HG02973 (cell line): ENCODE measurements around the gene VPS26B.

Source experiments
- ATAC-seq: cut with Tn5 transposase; IDR thresholded peaks from one replicate; pipeline ENCODE4 v1.9.1; 2021; ENCODE audit warnings: moderate library complexity; ENCODE audit not compliant: unreplicated experiment

Gene VPS26B

GRCh38 chr11:134257101-134257500 lies 32.6 kb downstream of the VPS26B start:
- ATAC-seq: no peak

GRCh38 chr11:134258577-134258976 lies 34.1 kb downstream of the VPS26B start:
- no peak for ATAC-seq

GRCh38 chr11:134260503-134260902 lies 36.0 kb downstream of the VPS26B start:
- no peak for ATAC-seq

GRCh38 chr11:134260983-134261382 lies 36.5 kb downstream of the VPS26B start:
- no peak for ATAC-seq

- no peak for ATAC-seq
These were observed 37.4 kb downstream of the VPS26B start for GRCh38 chr11:134261626-134262488.

- no peak for ATAC-seq
These were observed 40.7 kb downstream of the VPS26B start for GRCh38 chr11:134264966-134265764.

GRCh38 chr11:134266440-134266839 lies 42.0 kb downstream of the VPS26B start:
- no peak for ATAC-seq

- ATAC-seq: no peak
These were observed 42.4 kb downstream of the VPS26B start for GRCh38 chr11:134266841-134267251.

- ATAC-seq: no peak
These were observed 43.0 kb downstream of the VPS26B start for GRCh38 chr11:134267461-134267860.

GRCh38 chr11:134267966-134268365 lies 43.5 kb downstream of the VPS26B start:
- ATAC-seq: no peak

GRCh38 chr11:134270250-134270714 lies 45.8 kb downstream of the VPS26B start:
- ATAC-seq: no peak

GRCh38 chr11:134271978-134272377 lies 47.5 kb downstream of the VPS26B start:
- no peak for ATAC-seq

GRCh38 chr11:134272381-134273316 lies 48.2 kb downstream of the VPS26B start:
- ATAC-seq: no peak

- ATAC-seq: no peak
These were observed 48.8 kb downstream of the VPS26B start for GRCh38 chr11:134273317-134273712.

- ATAC-seq: no peak
These were observed 50.7 kb downstream of the VPS26B start for GRCh38 chr11:134275188-134275533.

GRCh38 chr11:134275534-134276395 lies 51.3 kb downstream of the VPS26B start, which contains the start of gene GLB1L3:
TSS of gene GLB1L3 (plus strand) at chr11:134276379. CDS start at chr11:134276741, 362 bp downstream.
- peak; percentile 93 for ATAC-seq

GRCh38 chr11:134276396-134277182 lies 52.1 kb downstream of the VPS26B start:
- no peak for ATAC-seq

- no peak for ATAC-seq
These were observed 52.9 kb downstream of the VPS26B start for GRCh38 chr11:134277183-134278001.
